Fibroblast of upper back skin (primary cell): ENCODE measurements around the gene CARM1.
A peak's percentile ranks its signal among the peaks of the same experiment; 100 is the strongest.
"Not testable (repeated sequence)": the region's sequence is repeated elsewhere in the genome, so short reads cannot be mapped to it uniquely, and the experiment has no call there.

Source experiments
- DNase-seq: peaks from one replicate; pipeline ENCODE4 v3.0.0-alpha.2; 2013

The CARM1 gene

DNA sequence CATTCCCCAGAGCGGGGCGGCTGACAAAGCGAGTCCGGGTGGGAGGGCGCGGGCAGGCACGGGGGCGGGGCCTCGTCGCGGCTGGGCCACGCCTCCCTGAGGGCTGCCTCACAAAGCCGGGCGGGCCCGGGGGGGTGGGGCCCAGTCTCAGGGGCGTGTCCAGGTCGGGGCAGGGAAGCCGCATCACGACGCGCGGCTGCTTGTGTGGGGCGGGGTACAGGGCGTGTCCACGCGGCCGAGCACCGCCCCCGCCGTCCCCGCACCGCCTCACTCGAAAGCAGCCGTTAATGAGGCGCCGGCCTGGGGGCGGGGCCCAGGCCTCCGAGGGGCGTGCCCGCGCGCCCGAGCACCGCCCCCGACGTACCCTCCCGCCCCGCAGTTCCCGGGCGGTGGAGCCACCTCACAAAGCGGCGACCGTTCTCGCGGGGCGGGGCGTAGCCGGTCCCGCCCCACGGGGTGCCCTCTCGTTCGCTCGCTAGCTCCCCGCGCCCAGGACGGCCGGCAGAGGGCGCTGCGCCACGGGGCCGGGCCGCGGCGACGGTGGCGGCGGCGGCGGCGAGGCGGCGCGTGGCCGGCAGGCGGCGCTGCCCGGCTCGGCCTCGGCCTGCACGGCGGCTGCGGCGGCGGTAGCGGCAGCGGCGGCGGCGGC is at the start of gene CARM1:
Gene CARM1, plus strand, starts transcription at position 599 of the 649 bp plus-strand sequence. CDS start 150 bp downstream, outside the sequence.
- peak; percentile 98 for DNase-seq

GRCh38 chr19:10823690-10824089 is 47.7 kb upstream of the CARM1 start:
- DNase-seq: no peak

GRCh38 chr19:10826231-10826630 is 45.1 kb upstream of the CARM1 start:
- no peak for DNase-seq

DNA sequence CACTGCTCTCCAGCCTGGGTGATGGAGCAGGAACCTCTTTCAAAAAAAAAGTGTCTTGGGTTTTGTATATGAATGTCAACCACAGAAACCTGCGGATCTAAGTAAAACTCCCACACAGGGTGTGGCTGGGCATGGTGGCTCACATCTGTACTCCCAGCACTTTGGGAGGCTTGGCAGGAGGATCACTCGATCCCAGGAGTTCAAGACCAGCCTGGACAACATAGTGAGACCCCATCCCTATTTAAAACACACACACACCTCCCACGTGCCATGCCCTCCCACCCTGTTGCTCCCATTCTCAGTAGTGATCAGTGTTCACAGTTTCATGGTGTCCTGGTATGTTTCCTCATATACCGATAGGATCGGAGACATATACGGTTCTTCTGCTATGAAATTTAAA is 44.5 kb upstream of the CARM1 start:
- DNase-seq: no peak

- no peak for DNase-seq
Measured at GRCh38 chr19:10828981-10829821, 42.2 kb upstream of the CARM1 start.

- DNase-seq: no peak
Measured at GRCh38 chr19:10829967-10830366, 41.4 kb upstream of the CARM1 start.

DNA sequence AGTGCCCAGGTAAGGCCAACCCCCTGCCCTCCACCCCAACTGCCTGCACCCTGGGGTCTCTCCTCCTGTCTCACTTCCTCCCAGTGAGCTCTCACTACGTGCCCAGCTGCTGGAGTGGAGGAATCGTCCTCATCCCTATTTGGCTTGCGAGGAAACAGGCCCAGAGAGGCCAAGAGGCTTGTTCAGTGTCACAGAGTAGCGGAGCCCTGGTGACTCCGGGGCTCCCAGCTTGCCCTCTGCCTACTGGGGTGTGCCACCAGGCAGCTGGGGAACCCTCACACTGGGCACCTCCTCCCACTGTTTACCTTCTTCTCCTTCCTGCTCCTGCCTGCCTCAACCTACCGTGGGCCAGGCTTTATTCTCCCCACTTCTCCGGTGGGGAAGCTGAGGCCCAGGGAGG is 41.0 kb upstream of the CARM1 start:
- no peak for DNase-seq

DNA sequence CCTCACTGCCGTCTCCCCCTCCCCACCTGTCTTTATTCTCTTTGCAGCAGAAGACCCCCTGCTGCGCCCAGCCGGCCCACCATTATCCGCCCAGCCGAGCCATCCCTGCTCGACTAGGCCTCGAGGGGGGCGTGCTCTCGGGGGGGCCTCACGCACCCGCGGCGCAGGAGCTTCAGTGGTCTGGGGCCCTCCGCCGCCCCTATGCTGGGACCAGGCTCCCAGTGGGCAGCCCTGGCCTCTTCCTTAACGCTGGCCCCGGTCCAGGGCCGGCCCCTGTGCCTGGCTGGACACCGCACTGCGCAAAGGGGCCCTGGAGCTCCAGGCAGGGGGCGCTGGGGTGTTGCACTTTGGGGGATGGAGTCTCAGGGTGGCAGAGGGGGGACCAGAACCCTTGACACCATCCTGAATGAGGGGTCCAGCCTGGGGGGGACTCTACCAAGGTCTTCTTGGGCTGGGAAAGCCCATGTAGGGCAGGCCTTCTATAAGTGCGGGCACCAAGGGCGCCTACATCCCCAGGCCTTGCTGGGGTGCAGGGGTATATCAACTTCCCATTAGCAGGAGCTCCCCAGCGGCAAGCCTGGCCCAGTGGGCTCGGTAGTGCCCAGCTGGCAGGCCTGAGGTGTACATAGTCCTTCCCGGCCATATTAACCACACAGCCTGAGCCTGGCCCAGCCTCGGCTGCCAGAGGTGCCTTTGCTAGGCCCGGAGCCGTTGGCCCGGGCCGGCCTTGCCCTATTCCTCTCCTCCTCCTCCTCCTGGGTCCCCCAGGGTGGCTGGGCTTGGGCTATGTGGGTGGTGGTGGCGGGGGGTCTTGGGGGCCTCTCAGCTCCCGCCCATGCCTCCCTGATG is 40.2 kb upstream of the CARM1 start:
- DNase-seq: no peak

- no peak for DNase-seq
Measured at GRCh38 chr19:10831987-10832938, 39.1 kb upstream of the CARM1 start.

DNA sequence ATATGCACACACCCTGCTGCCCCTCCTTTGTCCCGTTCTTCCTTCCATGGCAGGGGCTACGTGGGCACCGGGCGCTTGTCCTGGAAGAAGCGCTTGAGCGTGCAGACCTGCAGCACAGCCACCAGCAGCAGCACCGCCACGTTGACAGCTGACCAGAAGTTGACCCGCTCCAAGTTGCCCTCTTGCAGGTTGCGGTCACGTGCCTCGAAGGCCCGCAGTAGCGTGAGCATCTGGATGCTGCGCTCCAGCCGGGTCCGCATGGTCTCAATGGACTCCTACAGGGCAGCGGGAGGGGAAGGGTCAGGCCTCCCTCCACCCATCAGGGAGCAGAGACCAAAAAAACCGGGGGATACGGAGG is 38.4 kb upstream of the CARM1 start:
- DNase-seq: no peak

GRCh38 chr19:10835089-10835753 is 36.1 kb upstream of the CARM1 start:
- no peak for DNase-seq

- peak; percentile 100 for DNase-seq
Measured at GRCh38 chr19:10835754-10836478, 35.4 kb upstream of the CARM1 start, which contains the start of gene TMED1. TMED1 (minus strand) TSS chr19:10836212; CDS start chr19:10836191, 21 bp downstream.

DNA sequence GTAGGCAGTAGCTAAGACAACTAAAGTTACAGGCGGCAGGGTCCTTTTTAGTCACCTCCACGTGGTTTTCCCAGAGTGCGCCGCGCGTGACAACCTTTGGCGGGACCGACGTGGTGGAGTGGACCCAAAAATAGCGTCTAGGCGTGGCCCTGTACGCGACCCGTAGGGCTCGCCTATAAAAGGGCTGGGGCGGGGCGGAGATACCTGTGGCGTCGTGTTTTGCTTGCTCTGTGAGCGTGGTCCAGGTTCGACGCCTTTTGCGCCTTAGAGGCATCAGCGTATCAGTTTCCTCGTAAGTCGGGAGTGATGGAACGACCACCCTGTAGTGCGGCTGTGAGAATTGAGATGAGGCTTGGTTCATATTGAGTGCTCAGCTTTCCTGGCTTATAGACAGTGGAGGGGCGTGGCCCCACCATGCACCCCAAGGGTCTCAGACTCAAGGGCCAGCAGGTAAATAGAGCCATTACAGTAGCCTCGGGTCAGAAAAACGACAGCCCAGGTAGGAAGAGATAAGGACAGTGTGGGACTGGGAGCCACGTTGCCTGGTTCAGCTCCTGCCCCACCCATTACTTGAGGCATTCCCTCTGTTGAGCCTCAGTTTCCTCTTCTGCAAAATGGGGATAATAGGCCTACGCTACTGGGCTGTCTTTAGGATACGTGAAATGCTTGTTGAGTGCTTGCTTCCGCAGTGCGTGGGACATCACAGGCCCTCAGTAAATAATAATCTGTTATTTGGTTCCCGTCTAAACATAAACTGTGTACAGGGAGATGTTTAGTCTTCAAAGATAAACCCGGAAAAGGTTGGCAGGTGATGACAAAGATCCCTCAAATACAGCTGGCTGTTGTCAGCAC is 34.6 kb upstream of the CARM1 start:
- DNase-seq: peak; percentile 86

DNA sequence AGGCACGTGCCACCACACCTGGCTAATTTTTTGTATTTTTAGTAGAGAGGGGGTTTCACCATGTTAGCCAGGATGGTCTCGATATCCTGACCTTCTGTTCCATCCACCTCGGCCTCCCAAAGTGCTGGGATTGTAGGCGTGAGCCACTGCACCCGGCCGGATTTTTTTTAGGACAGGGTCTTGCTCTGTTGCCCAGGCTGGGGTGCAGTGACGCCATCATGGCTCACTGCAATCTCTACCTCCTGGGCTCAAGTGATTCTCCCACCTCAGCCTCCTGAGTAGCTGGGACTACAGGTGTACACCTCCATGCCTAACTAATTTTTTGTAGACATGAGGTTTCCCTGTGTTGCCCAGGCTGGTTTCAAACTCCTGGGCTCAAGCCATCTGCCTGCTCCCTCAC is 33.7 kb upstream of the CARM1 start:
- DNase-seq: not testable (repeated sequence)

DNA sequence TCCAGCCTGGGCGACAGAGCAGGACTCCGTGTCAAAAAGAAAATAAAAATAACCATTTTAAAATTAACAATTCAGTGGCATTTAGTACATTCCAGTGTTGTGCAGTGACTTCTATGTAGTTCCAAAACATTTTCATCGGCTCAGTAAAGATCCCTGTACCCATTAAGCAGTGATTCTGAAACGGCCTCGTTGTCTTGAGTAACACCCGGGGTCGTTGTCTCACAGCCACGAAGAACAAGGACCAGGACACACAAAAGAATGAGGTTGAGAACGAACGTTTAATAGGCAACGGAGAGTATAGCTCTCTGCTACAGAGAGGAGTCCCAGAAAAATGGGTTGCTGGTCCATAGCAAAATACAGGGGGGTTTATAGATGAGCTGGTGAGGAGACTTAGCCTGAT is 33.0 kb upstream of the CARM1 start:
- DNase-seq: no peak

- DNase-seq: no peak
Measured at GRCh38 chr19:10839114-10840050, 32.0 kb upstream of the CARM1 start.

DNA sequence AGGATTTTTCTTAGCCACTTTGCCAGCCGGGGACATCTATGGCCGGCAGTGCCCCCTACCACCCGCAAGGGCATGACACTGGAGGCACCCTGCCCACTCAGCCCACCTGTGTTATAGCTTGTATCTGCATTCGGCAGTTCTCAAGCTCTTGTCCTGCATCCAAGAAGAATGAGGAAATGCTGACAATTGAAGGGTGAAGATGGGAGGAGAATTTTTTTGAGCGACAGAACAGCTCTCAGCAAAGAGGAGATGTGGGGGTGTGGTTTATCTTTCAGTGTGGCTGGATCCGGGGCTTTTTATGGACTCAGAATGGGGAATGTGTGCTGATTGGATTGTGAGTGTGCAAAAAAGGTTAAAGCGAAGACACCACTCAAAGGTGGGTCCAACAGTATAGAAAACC is 28.6 kb upstream of the CARM1 start:
- no peak for DNase-seq

DNA sequence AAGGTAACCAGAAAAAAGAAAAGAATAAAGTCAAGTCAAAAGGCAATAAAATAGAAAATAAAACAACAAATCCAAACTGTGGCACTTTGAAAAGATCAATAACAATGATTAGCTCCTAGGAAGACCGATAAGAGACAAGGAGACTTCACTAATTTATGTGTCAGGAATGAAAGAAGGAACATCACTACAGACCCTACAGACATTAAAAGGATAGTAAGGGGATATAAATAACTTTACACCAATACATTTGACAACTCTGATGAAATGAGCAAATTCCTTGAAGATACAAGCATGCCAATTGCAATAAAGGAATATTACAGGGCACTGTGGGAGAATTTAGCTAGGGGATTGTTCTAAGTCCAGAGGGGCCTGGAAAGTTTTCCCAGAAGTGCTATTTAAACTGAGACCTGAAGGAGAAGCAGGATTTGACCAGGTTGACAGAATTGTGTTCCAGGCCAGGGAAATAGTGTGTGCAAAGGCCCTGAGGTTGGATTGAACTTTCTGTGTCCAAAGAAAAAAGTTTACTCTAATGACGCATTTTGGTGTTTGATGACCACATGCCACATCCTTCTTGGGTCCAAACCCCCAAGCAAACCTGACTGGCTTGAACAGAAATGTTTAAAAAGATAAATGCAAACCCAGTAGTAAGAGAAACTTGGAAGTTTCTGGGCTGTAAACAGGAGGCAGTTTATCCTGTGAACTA is 24.7 kb upstream of the CARM1 start:
- DNase-seq: no peak
